AG08395 (cell line): ENCODE results near the gene TOMM70.
A peak's percentile ranks its signal among the peaks of the same experiment; 100 is the strongest.

Experiments used
- DNase-seq: peaks from one replicate; pipeline ENCODE4 v3.0.0; 2012; ENCODE audit warnings: mixed read lengths, low spot score

The TOMM70 gene

GRCh38 chr3:100325827-100326226, 75.1 kb downstream of the TOMM70 start:
- no peak for DNase-seq

GRCh38 chr3:100324044-100324443, 76.8 kb downstream of the TOMM70 start:
- DNase-seq = no peak

GRCh38 chr3:100319951-100320350, 80.9 kb downstream of the TOMM70 start:
- DNase-seq = no peak

DNA sequence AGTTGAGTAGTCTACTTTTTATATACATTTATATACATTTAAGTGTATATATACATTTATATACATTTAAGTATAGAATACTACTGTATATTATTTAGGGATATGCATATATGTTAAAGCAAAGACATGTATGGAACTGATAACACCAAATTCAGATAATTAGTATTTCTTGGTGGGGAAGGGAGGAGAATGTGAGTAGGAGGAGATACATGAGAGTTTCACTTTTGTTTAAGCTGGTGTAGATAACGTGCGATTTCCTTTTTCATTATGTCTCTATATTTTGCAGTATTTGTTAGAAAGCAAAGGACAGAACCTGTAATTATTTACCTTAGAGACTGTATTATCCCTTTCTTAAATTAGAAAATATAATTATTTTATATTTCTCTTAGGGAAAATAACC, 83.0 kb downstream of the TOMM70 start:
- DNase-seq = no peak

- DNase-seq = peak; percentile 53
Measured at GRCh38 chr3:100316641-100317069, 84.2 kb downstream of the TOMM70 start.
